BJ (cell line): ENCODE results near the gene FAM131B. TPM values are rescaled to one million over a fixed set of nuclear protein-coding genes. Genes with fewer than 3 reads are reported as not detected.

ENCODE experiments used
- CTCF ChIA-PET: fragments of 350-600 bp; formaldehyde crosslinking; extraction: SDS; loops from one replicate; lab custom pipeline; 2021; ENCODE audit warnings: antibody characterized with exemption, inconsistent platforms; lab: Yijun Ruan, JAX
- POLR2A ChIA-PET: fragments of 300-600 bp; sonication (Branson Sonifier 250); formaldehyde crosslinking; extraction: SDS; loops from one replicate; lab custom pipeline; 2021; ENCODE audit warnings: antibody characterized with exemption; lab: Charles Lee
- DNase-seq: peaks from one replicate; pipeline ENCODE4 v3.0.0-alpha.2; 2011; ENCODE audit warnings: low read depth
- H3K27me3 ChIP-seq: 2 replicates; pipeline ENCODE4 v1.6.0; 2011; ENCODE audit warnings: low read length; ENCODE audit not compliant: control insufficient read depth, insufficient read depth
- H3K36me3 ChIP-seq: 2 replicates; pipeline ENCODE4 v1.5.1; 2011; ENCODE audit warnings: low read length; ENCODE audit not compliant: control insufficient read depth, insufficient read depth
- H3K4me3 ChIP-seq: 2 replicates; pipeline ENCODE4 v1.5.1; 2011; ENCODE audit warnings: low read depth, mild to moderate bottlenecking, control low read depth, low read length
- polyA plus RNA-seq: library from polyadenylated mRNA; depleted of rRNA; stranded (reverse); fragments of >200 nt; gene quantifications from 2 replicates; pipeline ENCODE4 v1.2.3, GENCODE V29; 2011
- TF ChIP-seq, protein P1 (sequence below): IDR thresholded peaks from 2 replicates; pipeline ENCODE4 v1.5.1; 2011; ENCODE audit warnings: low read depth, mild to moderate bottlenecking, control low read depth, inconsistent platforms, low read length, moderate library complexity; ENCODE audit not compliant: insufficient read depth

The FAM131B gene
- polyA plus RNA-seq, 1 experiment: 2.9 TPM

GRCh38 chr7:143361552-143362130, 872 bp downstream of the FAM131B start:
- peaks cover 26% of the 10 kb centered on the region for H3K27me3 ChIP-seq
- H3K4me3 ChIP-seq: peak overlapping the region; percentile 54
- no peaks in the 10 kb centered on the region for H3K36me3 ChIP-seq
- ChIA-PET CTCF (no interaction called here), POLR2A (no interaction called here)
- DNase-seq: no peak
- TF ChIP-seq, protein P1, sequence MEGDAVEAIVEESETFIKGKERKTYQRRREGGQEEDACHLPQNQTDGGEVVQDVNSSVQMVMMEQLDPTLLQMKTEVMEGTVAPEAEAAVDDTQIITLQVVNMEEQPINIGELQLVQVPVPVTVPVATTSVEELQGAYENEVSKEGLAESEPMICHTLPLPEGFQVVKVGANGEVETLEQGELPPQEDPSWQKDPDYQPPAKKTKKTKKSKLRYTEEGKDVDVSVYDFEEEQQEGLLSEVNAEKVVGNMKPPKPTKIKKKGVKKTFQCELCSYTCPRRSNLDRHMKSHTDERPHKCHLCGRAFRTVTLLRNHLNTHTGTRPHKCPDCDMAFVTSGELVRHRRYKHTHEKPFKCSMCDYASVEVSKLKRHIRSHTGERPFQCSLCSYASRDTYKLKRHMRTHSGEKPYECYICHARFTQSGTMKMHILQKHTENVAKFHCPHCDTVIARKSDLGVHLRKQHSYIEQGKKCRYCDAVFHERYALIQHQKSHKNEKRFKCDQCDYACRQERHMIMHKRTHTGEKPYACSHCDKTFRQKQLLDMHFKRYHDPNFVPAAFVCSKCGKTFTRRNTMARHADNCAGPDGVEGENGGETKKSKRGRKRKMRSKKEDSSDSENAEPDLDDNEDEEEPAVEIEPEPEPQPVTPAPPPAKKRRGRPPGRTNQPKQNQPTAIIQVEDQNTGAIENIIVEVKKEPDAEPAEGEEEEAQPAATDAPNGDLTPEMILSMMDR: no peak

GRCh38 chr7:143360788-143361551, 1.5 kb downstream of the FAM131B start:
- peaks cover 26% of the 10 kb centered on the region for H3K27me3 ChIP-seq
- POLR2A ChIA-PET: no interaction called here
- no peak overlapping the region for H3K4me3 ChIP-seq
- TF ChIP-seq, protein P1: no peak
- DNase-seq: no peak
- CTCF ChIA-PET: interaction anchor here (1.0 to 1.4 kb wide), 3 partner anchors 10 to 19 kb away, joined by 3 to 4 read pairs (median 3); no protein-coding TSS in a partner anchor
- H3K36me3 ChIP-seq: no peaks in the 10 kb centered on the region

GRCh38 chr7:143359771-143360353, 2.7 kb downstream of the FAM131B start:
- Histone ChIP-seq H3K36me3 (no peaks in the 10 kb centered on the region), H3K4me3 (no peak overlapping the region), H3K27me3 (peaks cover 27% of the 10 kb centered on the region)
- DNase-seq: no peak
- ChIA-PET CTCF (interaction anchor here (1.0 to 1.4 kb wide), 3 partner anchors 9 to 20 kb away, joined by 3 to 4 read pairs (median 3); no protein-coding TSS in a partner anchor), POLR2A (no interaction called here)
- TF ChIP-seq, protein P1: no peak

DNA sequence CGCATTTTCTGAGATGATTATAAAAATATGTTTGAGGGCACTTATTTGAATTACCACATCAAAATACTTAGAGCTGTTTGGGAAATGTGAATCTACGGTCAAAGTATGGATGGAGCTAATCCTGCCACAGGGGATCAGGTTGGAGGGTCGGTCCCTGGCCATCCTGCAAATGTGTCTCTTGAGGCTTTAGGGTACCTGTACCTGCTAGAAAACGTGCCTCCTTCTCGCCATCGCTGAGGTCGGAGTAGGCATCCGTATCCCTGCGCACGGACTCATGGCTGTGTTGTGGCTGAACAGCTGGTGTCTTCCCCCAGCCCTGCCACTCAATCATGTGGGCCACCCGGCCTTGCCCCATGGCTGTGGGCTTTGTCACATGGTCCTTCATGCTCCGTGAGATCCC, 3.9 kb downstream of the FAM131B start:
- TF ChIP-seq, protein P1: no peak
- DNase-seq: no peak
- CTCF ChIA-PET: interaction anchor here (0.7 to 1.0 kb wide), 2 partner anchors 10 to 87 kb away, joined by 3 read pairs; no protein-coding TSS in a partner anchor
- POLR2A ChIA-PET: no interaction called here
- Histone ChIP-seq H3K27me3 (peaks cover 22% of the 10 kb centered on the region), H3K4me3 (no peak overlapping the region), H3K36me3 (no peaks in the 10 kb centered on the region)
